H9 (cell line): ENCODE measurements around the gene MCF2L. TPM values are rescaled to one million over a fixed set of nuclear protein-coding genes. Genes with fewer than 3 reads are reported as not detected.

Experiments
- DNase-seq: peaks from one replicate; pipeline ENCODE4 v3.0.0-alpha.2; 2017
- H2AFZ ChIP-seq: one replicate; pipeline ENCODE4 v1.6.1; 2013; ENCODE audit warnings: mild to moderate bottlenecking, low read length, control low read depth, moderate library complexity
- H2AK5ac ChIP-seq: 2 replicates; pipeline ENCODE4 v1.6.1; 2013; ENCODE audit warnings: low read length, control low read depth, mixed read lengths; ENCODE audit not compliant: insufficient read length
- H2BK120ac ChIP-seq: one replicate; pipeline ENCODE4 v1.6.1; 2013; ENCODE audit warnings: low read depth, mild to moderate bottlenecking, low read length, control low read depth, inconsistent platforms; ENCODE audit not compliant: poor library complexity, severe bottlenecking
- H2BK12ac ChIP-seq: 2 replicates; pipeline ENCODE4 v1.6.1; 2013; ENCODE audit warnings: low read length, control low read depth, mixed read lengths, low read depth; ENCODE audit not compliant: insufficient read length
- H2BK15ac ChIP-seq: 2 replicates; pipeline ENCODE4 v1.6.1; 2013; ENCODE audit warnings: low read depth, low read length, control low read depth
- H2BK20ac ChIP-seq: one replicate; pipeline ENCODE4 v1.6.1; 2013; ENCODE audit warnings: low read depth, mild to moderate bottlenecking, low read length, control low read depth, inconsistent platforms; ENCODE audit not compliant: poor library complexity, severe bottlenecking
- H2BK5ac ChIP-seq: 2 replicates; pipeline ENCODE4 v1.6.1; 2013; ENCODE audit warnings: low read length, control low read depth, mixed read lengths; ENCODE audit not compliant: insufficient read length
- H3K14ac ChIP-seq: 2 replicates; pipeline ENCODE4 v1.6.1; 2013; ENCODE audit warnings: low read length, control low read depth; ENCODE audit not compliant: insufficient read depth
- H3K18ac ChIP-seq: 2 replicates; pipeline ENCODE4 v1.6.1; 2013; ENCODE audit warnings: low read depth, mild to moderate bottlenecking, mixed read lengths, low read length, control low read depth; ENCODE audit not compliant: insufficient read length
- H3K23ac ChIP-seq: 2 replicates; pipeline ENCODE4 v1.6.1; 2013; ENCODE audit warnings: low read length, control low read depth, mixed read lengths, low read depth; ENCODE audit not compliant: insufficient read length
- H3K23me2 ChIP-seq: 2 replicates; pipeline ENCODE4 v1.6.1; 2013; ENCODE audit warnings: low read depth, mild to moderate bottlenecking, mixed read lengths, low read length, control low read depth; ENCODE audit not compliant: insufficient read length, poor library complexity, severe bottlenecking
- H3K27ac ChIP-seq: 2 replicates; pipeline ENCODE4 v1.5.1; 2013; ENCODE audit warnings: low read length, control low read depth, mixed read lengths, low read depth; ENCODE audit not compliant: insufficient read length
- H3K27me3 ChIP-seq: 2 replicates; pipeline ENCODE4 v1.6.1; 2013; ENCODE audit warnings: low read length, control low read depth, inconsistent platforms; ENCODE audit not compliant: insufficient read depth
- H3K4ac ChIP-seq: 2 replicates; pipeline ENCODE4 v1.6.1; 2013; ENCODE audit warnings: low read depth, mild to moderate bottlenecking, control low read depth, inconsistent platforms, low read length, moderate library complexity
- H3K4me1 ChIP-seq: 2 replicates; pipeline ENCODE4 v1.6.1; 2013; ENCODE audit warnings: low read length, control low read depth, inconsistent platforms; ENCODE audit not compliant: insufficient read depth
- H3K4me2 ChIP-seq: 2 replicates; pipeline ENCODE4 v1.6.1; 2013; ENCODE audit warnings: low read length, control low read depth, mixed read lengths; ENCODE audit not compliant: insufficient read length, insufficient read depth
- H3K56ac ChIP-seq: 2 replicates; pipeline ENCODE4 v1.6.1; 2013; ENCODE audit warnings: low read depth, mild to moderate bottlenecking, mixed read lengths, low read length, control low read depth; ENCODE audit not compliant: insufficient read length
- H3K79me1 ChIP-seq: 2 replicates; pipeline ENCODE4 v1.6.1; 2013; ENCODE audit warnings: low read depth, mild to moderate bottlenecking, moderate library complexity, low read length, control low read depth, inconsistent platforms; ENCODE audit not compliant: insufficient read depth, poor library complexity, severe bottlenecking
- H3K79me2 ChIP-seq: 2 replicates; pipeline ENCODE4 v1.6.1; 2013; ENCODE audit warnings: low read length, control low read depth, inconsistent platforms; ENCODE audit not compliant: insufficient read depth
- H3K9ac ChIP-seq: 2 replicates; pipeline ENCODE4 v1.6.1; 2013; ENCODE audit warnings: low read length, control low read depth, mixed read lengths; ENCODE audit not compliant: insufficient read length; ENCODE audit errors: extremely low read depth
- H3K9me3 ChIP-seq: one replicate; pipeline ENCODE4 v1.6.1; 2013; ENCODE audit warnings: low read depth, low read length, inconsistent platforms; ENCODE audit not compliant: control insufficient read depth
- H3T11ph ChIP-seq: one replicate; pipeline ENCODE4 v1.6.1; 2013; ENCODE audit warnings: mild to moderate bottlenecking, low read length, control low read depth, inconsistent platforms
- H4K20me1 ChIP-seq: one replicate; pipeline ENCODE4 v1.6.1; 2013; ENCODE audit not compliant: control insufficient read depth, insufficient read length, insufficient read depth
- H4K5ac ChIP-seq: 2 replicates; pipeline ENCODE4 v1.6.1; 2013; ENCODE audit warnings: low read depth, mild to moderate bottlenecking, mixed read lengths, low read length, control low read depth; ENCODE audit not compliant: insufficient read length
- H4K8ac ChIP-seq: replicated peaks from 2 replicates; pipeline ENCODE4 v1.6.1; 2013; ENCODE audit warnings: low read length, control low read depth, mixed read lengths, low read depth; ENCODE audit not compliant: insufficient read length
- H4K91ac ChIP-seq: 2 replicates; pipeline ENCODE4 v1.6.1; 2013; ENCODE audit warnings: low read depth, mild to moderate bottlenecking, moderate library complexity, mixed read lengths, low read length, control low read depth; ENCODE audit not compliant: insufficient read length
- H3K27ac Mint-ChIP-seq, 3 experiments: 2 replicates in 2 of 3; 3 replicates in 1 of 3; pipeline ENCODE4 v1.8.0; 2020 to 2021; ENCODE audit warnings: mixed read lengths in 3 of 3, mild to moderate bottlenecking in 1 of 3, moderate library complexity in 1 of 3
- H3K27me3 Mint-ChIP-seq: 2 replicates; pipeline ENCODE4 v1.8.0; 2021; ENCODE audit warnings: low read depth, mild to moderate bottlenecking, moderate library complexity, mixed read lengths
- H3K36me3 Mint-ChIP-seq, 3 experiments: 2 replicates in 2 of 3; 3 replicates in 1 of 3; pipeline ENCODE4 v1.8.0; 2020 to 2021; ENCODE audit warnings: low read depth in 3 of 3, mixed read lengths in 3 of 3; ENCODE audit not compliant: insufficient read depth in 1 of 3
- H3K4me1 Mint-ChIP-seq, 2 experiments: 2 replicates each; pipeline ENCODE4 v1.8.0; 2020; ENCODE audit warnings: mixed read lengths in 2 of 2
- H3K4me3 Mint-ChIP-seq, 2 experiments: 2 replicates in 1 of 2; 3 replicates in 1 of 2; pipeline ENCODE4 v1.8.0; 2020 to 2021; ENCODE audit warnings: mild to moderate bottlenecking in 2 of 2, mixed read lengths in 2 of 2, moderate library complexity in 1 of 2
- H3K9me3 Mint-ChIP-seq, 2 experiments: 2 replicates in 1 of 2; 3 replicates in 1 of 2; pipeline ENCODE4 v1.8.0; 2020; ENCODE audit warnings: mild to moderate bottlenecking in 2 of 2, mixed read lengths in 2 of 2, moderate library complexity in 1 of 2
- WGBS: extraction: QIAGEN DNeasy Blood & Tissue Kit; methylation state at CpG from one replicate; pipeline ENCODE4 v1.1.7; 2013; ENCODE audit warnings: missing lambda C conversion rate, low lambda C conversion rate, mixed read lengths; ENCODE audit not compliant: insufficient read length; ENCODE audit errors: extremely low coverage; 5-methylcytosine and 5-hydroxymethylcytosine counted together
- total RNA-seq: library from RNA; stranded (reverse); gene quantifications from 2 replicates; pipeline ENCODE4 v1.2.1, GENCODE V29; 2021
- TF ChIP-seq, protein P1 (sequence below): fragments of 200-600 bp; sonication (generic); conservative IDR thresholded peaks from 3 replicates; pipeline ENCODE4 v1.8.0; 2021; ENCODE audit warnings: antibody characterized with exemption, mild to moderate bottlenecking

Gene MCF2L
- total RNA-seq, 1 experiment from 2014 or later = 18.5 TPM

GRCh38 chr13:113077953-113078901, 109.2 kb downstream of the MCF2L start:
- no peak overlapping the region; a peak in 1 of 7 replicates for H3K27ac Mint-ChIP-seq
- Histone ChIP-seq H3K79me1 (no peaks in the 10 kb centered on the region), H2BK5ac (no peak overlapping the region), H3K18ac (no peak overlapping the region), H3K79me2 (no peaks in the 10 kb centered on the region), H3K23me2 (no peaks in the 10 kb centered on the region), H3K56ac (no peak overlapping the region), H4K8ac (no peak overlapping the region), H4K20me1 (no peaks in the 10 kb centered on the region), H3K27ac (no peak overlapping the region), H3K14ac (no peak overlapping the region), H3K9me3 (no peaks in the 10 kb centered on the region), H2BK12ac (no peak overlapping the region), H3K27me3 (no peaks in the 10 kb centered on the region), H3K4me1 (no peaks in the 10 kb centered on the region), H3K4ac (no peak overlapping the region), H3K9ac (no peak overlapping the region), H2AK5ac (no peak overlapping the region), H3K4me2 (no peak overlapping the region), H2BK120ac (no peak overlapping the region), H4K5ac (no peak overlapping the region), H2AFZ (no peak overlapping the region), H4K91ac (no peak overlapping the region), H2BK15ac (no peak overlapping the region), H3T11ph (no peak overlapping the region), H3K23ac (no peak overlapping the region), H2BK20ac (no peak overlapping the region)
- no peaks in the 10 kb centered on the region for H3K4me1 Mint-ChIP-seq
- no peaks in the 10 kb centered on the region for H3K27me3 Mint-ChIP-seq
- H3K4me3 Mint-ChIP-seq = no peak overlapping the region
- TF ChIP-seq, protein P1, sequence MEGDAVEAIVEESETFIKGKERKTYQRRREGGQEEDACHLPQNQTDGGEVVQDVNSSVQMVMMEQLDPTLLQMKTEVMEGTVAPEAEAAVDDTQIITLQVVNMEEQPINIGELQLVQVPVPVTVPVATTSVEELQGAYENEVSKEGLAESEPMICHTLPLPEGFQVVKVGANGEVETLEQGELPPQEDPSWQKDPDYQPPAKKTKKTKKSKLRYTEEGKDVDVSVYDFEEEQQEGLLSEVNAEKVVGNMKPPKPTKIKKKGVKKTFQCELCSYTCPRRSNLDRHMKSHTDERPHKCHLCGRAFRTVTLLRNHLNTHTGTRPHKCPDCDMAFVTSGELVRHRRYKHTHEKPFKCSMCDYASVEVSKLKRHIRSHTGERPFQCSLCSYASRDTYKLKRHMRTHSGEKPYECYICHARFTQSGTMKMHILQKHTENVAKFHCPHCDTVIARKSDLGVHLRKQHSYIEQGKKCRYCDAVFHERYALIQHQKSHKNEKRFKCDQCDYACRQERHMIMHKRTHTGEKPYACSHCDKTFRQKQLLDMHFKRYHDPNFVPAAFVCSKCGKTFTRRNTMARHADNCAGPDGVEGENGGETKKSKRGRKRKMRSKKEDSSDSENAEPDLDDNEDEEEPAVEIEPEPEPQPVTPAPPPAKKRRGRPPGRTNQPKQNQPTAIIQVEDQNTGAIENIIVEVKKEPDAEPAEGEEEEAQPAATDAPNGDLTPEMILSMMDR = no peak
- H3K36me3 Mint-ChIP-seq = peaks cover 4 to 15% (median 13%) of the 10 kb centered on the region in 3 experiments; a peak in 5 of 7 replicates
- no CpG with 5 or more reads among the region's 42 CpGs for WGBS
- H3K9me3 Mint-ChIP-seq = no peaks in the 10 kb centered on the region
- DNase-seq = no peak
